Vagina (tissue), 2 donors: ENCODE measurements around the gene AKIRIN1.
"Not testable (repeated sequence)": the region's sequence is repeated elsewhere in the genome, so short reads cannot be mapped to it uniquely, and the experiment has no call there.

Experiments
- CTCF ChIP-seq, 3 experiments: fragments of 450-650 bp in 2 of 3; fragments of 200-600 bp in 1 of 3; sonication (generic) in 1 of 3; IDR thresholded peaks; one replicate each; pipeline ENCODE4 v1.5.1; 2017 to 2019; ENCODE audit warnings: antibody characterized with exemption in 3 of 3, mild to moderate bottlenecking in 2 of 3, moderate library complexity in 2 of 3
- POLR2A ChIP-seq, 2 donors: fragments of 450-650 bp; IDR thresholded peaks; one replicate each; pipeline ENCODE4 v1.6.1; 2017; ENCODE audit warnings: antibody characterized with exemption in 2 of 2, mild to moderate bottlenecking in 2 of 2, moderate library complexity in 2 of 2
- POLR2AphosphoS5 ChIP-seq, 2 donors: sonication (generic); formaldehyde crosslinking; IDR thresholded peaks; one replicate each; pipeline ENCODE4 v1.9.0; 2017; ENCODE audit warnings: antibody characterized with exemption in 2 of 2, mild to moderate bottlenecking in 2 of 2, low read depth in 1 of 2; ENCODE audit not compliant: insufficient read depth in 1 of 2

GRCh38 chr1:39051193-39051850 is 60.2 kb downstream of the AKIRIN1 start:
- not testable (repeated sequence) for TF ChIP-seq POLR2AphosphoS5 (IDR thresholded peaks at IDR 0.05; ENCODE audit: insufficient read depth in 1 of 2, low read depth in 1 of 2); CTCF (IDR thresholded peaks at IDR 0.05); POLR2A (IDR thresholded peaks at IDR 0.05)
